ENCODE data around the gene RNU2-63P. TPM values are rescaled to one million over a fixed set of nuclear protein-coding genes. Genes with fewer than 3 reads are reported as not detected.
"Not testable (repeated sequence)": the region's sequence is repeated elsewhere in the genome, so short reads cannot be mapped to it uniquely, and the experiment has no call there.

RNU2-63P gene
- total RNA-seq, 2 experiments from 2014 or later, result 14.6 to 16.1 TPM

DNA sequence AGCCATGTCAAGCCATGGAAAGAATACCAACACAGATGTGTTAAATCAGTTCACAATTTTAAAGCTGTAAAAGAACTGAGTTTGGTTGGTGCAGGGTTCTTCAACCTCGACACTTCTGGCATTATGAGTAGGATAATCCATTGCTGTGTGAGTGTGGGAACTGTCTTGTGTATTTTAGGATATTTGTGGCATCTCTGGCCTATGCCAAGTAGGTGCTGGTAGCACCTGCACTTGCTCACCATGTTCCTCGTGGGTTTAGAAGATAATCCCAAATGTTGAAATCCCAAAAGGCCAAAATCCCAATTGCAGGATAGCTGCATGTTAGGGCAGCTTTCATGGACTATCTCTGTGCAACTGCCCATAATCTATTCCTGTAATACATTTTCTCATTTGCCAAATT lies 35.4 kb upstream of the RNU2-63P start:
- no peak for DNase-seq
- H3K4me1 Mint-ChIP-seq, result peaks cover 34% of the 10 kb centered on the region
- ChIA-PET CTCF (interaction anchor here (0.7 kb wide), 1 partner anchor 9 kb away, joined by 4 read pairs; no protein-coding TSS in a partner anchor), POLR2A (interaction anchor here (4.1 kb wide), 1 partner anchor 36 kb away, joined by 73 read pairs; the partner anchor contains the start of gene RNU2-63P)
- H3K9me3 Mint-ChIP-seq, result no peaks in the 10 kb centered on the region
- H3K36me3 Mint-ChIP-seq (ENCODE audit: low read depth), result peaks cover 36% of the 10 kb centered on the region
- no peak overlapping the region for H3K27ac Mint-ChIP-seq
- no peak overlapping the region for H3K4me3 Mint-ChIP-seq
- no peaks in the 10 kb centered on the region for H3K27me3 Mint-ChIP-seq

DNA sequence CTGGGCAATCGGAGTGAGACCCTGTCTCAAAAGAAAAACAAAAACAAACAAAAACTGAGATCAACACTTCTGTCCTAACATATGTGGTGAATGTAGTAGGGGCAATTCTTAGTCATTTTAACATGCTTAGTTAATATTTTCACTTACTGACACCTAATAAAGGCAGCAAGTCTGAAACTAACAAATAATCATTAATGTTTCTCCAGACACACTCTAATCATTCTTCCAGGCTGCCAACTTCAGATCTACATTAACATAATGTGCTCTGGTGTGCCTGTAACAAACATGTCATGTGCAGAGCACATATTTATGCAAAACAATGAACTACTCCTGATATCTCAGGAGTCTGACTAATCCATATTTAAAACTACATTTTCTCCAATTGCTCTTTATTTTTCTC lies 33.3 kb upstream of the RNU2-63P start:
- POLR2A ChIA-PET, result interaction anchor here (1.7 kb wide), 1 partner anchor 33 kb away, joined by 8 read pairs; no protein-coding TSS in a partner anchor
- Mint-ChIP-seq H3K36me3 (ENCODE audit: low read depth) (peaks cover 36% of the 10 kb centered on the region), H3K4me3 (no peak overlapping the region)

DNA sequence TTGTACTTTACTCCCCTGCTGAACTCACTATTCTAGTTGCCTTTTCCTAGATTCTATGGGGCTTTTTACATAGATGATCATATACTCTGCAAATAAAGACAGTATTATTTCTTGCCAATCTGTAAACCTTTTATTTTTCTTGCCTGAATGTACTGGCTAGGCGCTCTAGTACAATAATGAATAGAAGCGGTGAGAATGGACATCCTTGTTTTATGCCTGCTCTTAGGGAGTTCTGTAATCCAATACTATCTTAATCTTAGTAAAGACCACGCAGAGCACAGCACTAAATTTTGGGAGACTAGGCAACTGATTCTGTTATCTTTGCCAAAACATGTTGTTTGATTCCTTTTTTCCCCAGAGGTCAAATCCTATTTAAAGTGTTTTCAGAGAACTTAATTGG lies 32.2 kb upstream of the RNU2-63P start:
- H3K4me3 Mint-ChIP-seq, result no peak overlapping the region
- CTCF ChIA-PET, result no interaction called here
- peaks cover 13% of the 10 kb centered on the region for H3K4me1 Mint-ChIP-seq
- no peak for DNase-seq
- H3K27me3 Mint-ChIP-seq, result no peaks in the 10 kb centered on the region
- H3K9me3 Mint-ChIP-seq, result no peaks in the 10 kb centered on the region
- no peak overlapping the region for H3K27ac Mint-ChIP-seq
- POLR2A ChIA-PET, result interaction anchor here (1.7 kb wide), 1 partner anchor 32 kb away, joined by 8 read pairs; no protein-coding TSS in a partner anchor
- H3K36me3 Mint-ChIP-seq (ENCODE audit: low read depth), result peaks cover 34% of the 10 kb centered on the region

More for the DNA sequence above, 33.3 kb upstream of the RNU2-63P start:
- H3K27ac Mint-ChIP-seq, result no peak overlapping the region
- DNase-seq, result no peak
- H3K9me3 Mint-ChIP-seq, result no peaks in the 10 kb centered on the region
- CTCF ChIA-PET, result interaction anchor here (1.6 kb wide), 1 partner anchor 10 kb away, joined by 15 read pairs; no protein-coding TSS in a partner anchor
- peaks cover 22% of the 10 kb centered on the region for H3K4me1 Mint-ChIP-seq
- H3K27me3 Mint-ChIP-seq, result no peaks in the 10 kb centered on the region

DNA sequence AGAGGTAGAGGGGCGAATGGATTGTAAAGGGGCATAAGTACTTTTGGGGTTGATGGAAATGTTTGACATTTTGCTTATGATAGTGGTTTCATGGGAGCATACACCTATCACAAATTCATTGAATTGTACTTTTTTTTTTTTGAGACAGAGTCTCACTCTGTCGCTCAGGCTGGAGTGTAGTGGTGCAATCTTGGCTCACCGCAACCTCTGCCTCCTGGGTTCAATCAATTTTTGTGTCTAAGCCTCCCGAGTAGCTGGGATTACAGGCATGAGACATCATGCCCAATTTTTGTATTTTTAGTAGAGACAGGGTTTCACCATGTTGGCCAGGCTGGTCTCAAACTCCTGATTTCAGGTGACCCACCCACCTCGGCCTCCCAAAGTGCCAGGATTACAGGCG lies 29.2 kb upstream of the RNU2-63P start:
- POLR2A ChIA-PET, result not testable (repeated sequence)

GRCh38 chr2:88042476-88042875 lies 26.1 kb upstream of the RNU2-63P start:
- Mint-ChIP-seq H3K36me3 (ENCODE audit: low read depth) (peaks cover 19% of the 10 kb centered on the region), H3K27me3 (no peaks in the 10 kb centered on the region), H3K4me3 (no peak overlapping the region), H3K9me3 (no peaks in the 10 kb centered on the region), H3K4me1 (peaks cover 5% of the 10 kb centered on the region), H3K27ac (no peak overlapping the region)
- ChIA-PET POLR2A (no interaction called here), CTCF (no interaction called here)
- DNase-seq, result no peak

More for the DNA sequence above, 29.2 kb upstream of the RNU2-63P start:
- H3K27ac Mint-ChIP-seq, H3K9me3 Mint-ChIP-seq, H3K4me3 Mint-ChIP-seq, CTCF ChIA-PET, H3K4me1 Mint-ChIP-seq, DNase-seq, H3K27me3 Mint-ChIP-seq: not testable (repeated sequence)
- H3K36me3 Mint-ChIP-seq (ENCODE audit: low read depth), result peaks cover 25% of the 10 kb centered on the region

DNA sequence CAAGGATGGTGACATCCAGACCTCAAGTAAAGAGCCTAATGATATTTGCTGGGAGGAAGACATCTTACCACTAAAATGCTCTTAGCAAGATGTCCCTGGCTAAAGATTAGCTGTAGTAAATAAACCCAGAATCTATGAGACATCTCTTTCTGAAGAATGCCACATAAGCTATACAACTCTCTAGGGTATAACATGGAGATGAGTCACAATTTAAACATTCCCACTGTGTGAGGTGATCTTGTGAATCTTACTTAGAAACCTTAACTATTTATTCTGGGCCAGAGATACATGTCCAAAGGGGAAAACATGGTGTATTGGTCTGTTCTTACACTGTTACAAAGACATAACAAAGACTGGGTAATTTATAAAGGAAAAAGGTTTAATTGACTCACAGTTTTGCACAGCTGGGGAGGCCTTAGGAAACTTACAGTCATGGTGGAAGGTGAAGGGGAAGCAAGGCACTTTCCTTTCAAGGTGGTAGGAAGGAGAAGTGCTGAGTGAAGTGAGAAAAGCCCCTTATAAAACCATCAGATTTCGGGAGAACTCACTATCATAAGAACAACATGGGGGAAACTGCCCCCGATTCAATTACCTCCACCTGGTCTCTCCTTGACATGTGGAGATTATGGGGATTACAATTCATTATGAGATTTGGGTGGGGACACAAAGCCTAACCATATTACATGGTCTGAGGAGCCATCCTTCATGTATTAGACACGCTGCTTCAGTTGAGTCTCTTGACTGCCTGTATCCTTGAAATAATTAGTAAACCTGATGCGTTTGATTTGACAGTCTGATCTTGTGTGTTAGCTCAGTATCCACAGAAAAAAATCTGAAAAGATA lies 22.1 kb upstream of the RNU2-63P start:
- H3K9me3 Mint-ChIP-seq, result peaks cover 10% of the 10 kb centered on the region
- POLR2A ChIA-PET, result interaction anchor here (0.8 to 1.4 kb wide), 2 partner anchors 16 to 22 kb away, joined by 4 read pairs; partner anchors contain the start of gene RNU2-63P
- no peak overlapping the region for H3K4me3 Mint-ChIP-seq
- CTCF ChIA-PET, result interaction anchor here (2.3 kb wide), 1 partner anchor 22 kb away, joined by 10 read pairs; no protein-coding TSS in a partner anchor
- H3K36me3 Mint-ChIP-seq (ENCODE audit: low read depth), result peaks cover 40% of the 10 kb centered on the region
- no peak for DNase-seq
- no peaks in the 10 kb centered on the region for H3K27me3 Mint-ChIP-seq
- peaks cover 3% of the 10 kb centered on the region for H3K4me1 Mint-ChIP-seq
- H3K27ac Mint-ChIP-seq, result no peak overlapping the region

DNA sequence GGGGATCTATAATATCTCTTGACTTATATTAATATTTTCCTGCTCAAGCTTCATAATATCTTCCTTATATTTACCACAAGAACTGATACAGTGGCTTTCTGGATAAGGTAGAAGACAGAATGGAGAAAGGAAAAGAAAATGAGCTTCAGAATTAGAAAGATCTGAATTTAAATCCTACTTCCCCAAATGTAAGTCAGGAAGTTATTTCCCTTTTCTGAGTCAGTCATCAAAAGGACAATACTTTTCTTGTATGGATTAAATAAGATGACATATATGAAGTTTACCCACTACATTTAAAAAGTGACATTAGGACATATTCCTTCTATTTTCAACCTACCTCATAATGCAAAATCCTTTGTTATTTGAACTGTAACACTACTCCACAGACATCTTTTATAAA lies 20.3 kb upstream of the RNU2-63P start:
- Mint-ChIP-seq H3K9me3 (peaks cover 10% of the 10 kb centered on the region), H3K4me3 (no peak overlapping the region), H3K27me3 (no peaks in the 10 kb centered on the region), H3K36me3 (ENCODE audit: low read depth) (peaks cover 44% of the 10 kb centered on the region), H3K4me1 (no peaks in the 10 kb centered on the region), H3K27ac (no peak overlapping the region)
- no peak for DNase-seq
- POLR2A ChIA-PET, result interaction anchor here (2.9 kb wide), 1 partner anchor 20 kb away, joined by 13 read pairs; the partner anchor contains the start of gene RNU2-63P
- CTCF ChIA-PET, result interaction anchor here (1.1 to 2.3 kb wide), 2 partner anchors 20 to 24 kb away, joined by 3 to 10 read pairs; partner anchors contain the start of gene RNU2-63P

DNA sequence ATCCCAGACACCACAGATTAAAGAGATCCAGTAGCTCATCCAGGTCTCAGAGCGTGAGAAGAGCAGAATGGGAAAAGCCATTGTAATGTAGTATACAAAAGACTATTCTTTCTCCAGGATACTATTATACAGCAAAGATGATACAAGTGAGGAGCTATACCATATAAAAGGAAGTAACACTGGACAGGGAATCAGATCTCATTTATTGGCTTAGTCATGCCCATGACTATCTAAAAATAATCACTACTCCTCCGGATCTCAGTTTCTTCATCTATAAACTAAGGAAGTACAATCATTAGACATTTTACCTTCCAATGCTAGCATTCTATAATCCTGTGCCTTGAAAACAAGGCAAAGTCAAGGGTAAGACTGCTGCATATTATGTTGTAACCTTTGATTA lies 19.8 kb upstream of the RNU2-63P start:
- H3K36me3 Mint-ChIP-seq (ENCODE audit: low read depth), result peaks cover 44% of the 10 kb centered on the region
- POLR2A ChIA-PET, result interaction anchor here (2.9 kb wide), 1 partner anchor 20 kb away, joined by 13 read pairs; the partner anchor contains the start of gene RNU2-63P

GRCh38 chr2:88032070-88032702 lies 15.8 kb upstream of the RNU2-63P start:
- Mint-ChIP-seq H3K36me3 (ENCODE audit: low read depth) (peaks cover 54% of the 10 kb centered on the region), H3K27me3 (no peaks in the 10 kb centered on the region), H3K27ac (no peak overlapping the region), H3K9me3 (peaks cover 10% of the 10 kb centered on the region), H3K4me1 (peaks cover 5% of the 10 kb centered on the region), H3K4me3 (no peak overlapping the region)
- ChIA-PET POLR2A (interaction anchor here (1.1 kb wide), 1 partner anchor 16 kb away, joined by 4 read pairs; the partner anchor contains the start of gene RNU2-63P), CTCF (no interaction called here)
- no peak for DNase-seq

More for the DNA sequence above, 19.8 kb upstream of the RNU2-63P start:
- Mint-ChIP-seq H3K27ac (no peak overlapping the region), H3K9me3 (peaks cover 10% of the 10 kb centered on the region), H3K4me3 (no peak overlapping the region), H3K4me1 (no peaks in the 10 kb centered on the region), H3K27me3 (no peaks in the 10 kb centered on the region)
- CTCF ChIA-PET, result interaction anchor here (1.1 to 2.3 kb wide), 2 partner anchors 19 to 24 kb away, joined by 3 to 10 read pairs; partner anchors contain the start of gene RNU2-63P
- no peak for DNase-seq

GRCh38 chr2:88028931-88029330 lies 12.6 kb upstream of the RNU2-63P start:
- ChIA-PET CTCF (interaction anchor here (1.2 kb wide), 1 partner anchor 31 kb away, joined by 3 read pairs; no protein-coding TSS in a partner anchor), POLR2A (interaction anchor here (3.7 kb wide), 1 partner anchor 13 kb away, joined by 23 read pairs; the partner anchor contains the start of gene RNU2-63P)
- no peak for DNase-seq
- Mint-ChIP-seq H3K4me3 (no peak overlapping the region), H3K27me3 (no peaks in the 10 kb centered on the region), H3K4me1 (peaks cover 5% of the 10 kb centered on the region), H3K36me3 (ENCODE audit: low read depth) (peaks cover 42% of the 10 kb centered on the region), H3K9me3 (no peaks in the 10 kb centered on the region), H3K27ac (no peak overlapping the region)

DNA sequence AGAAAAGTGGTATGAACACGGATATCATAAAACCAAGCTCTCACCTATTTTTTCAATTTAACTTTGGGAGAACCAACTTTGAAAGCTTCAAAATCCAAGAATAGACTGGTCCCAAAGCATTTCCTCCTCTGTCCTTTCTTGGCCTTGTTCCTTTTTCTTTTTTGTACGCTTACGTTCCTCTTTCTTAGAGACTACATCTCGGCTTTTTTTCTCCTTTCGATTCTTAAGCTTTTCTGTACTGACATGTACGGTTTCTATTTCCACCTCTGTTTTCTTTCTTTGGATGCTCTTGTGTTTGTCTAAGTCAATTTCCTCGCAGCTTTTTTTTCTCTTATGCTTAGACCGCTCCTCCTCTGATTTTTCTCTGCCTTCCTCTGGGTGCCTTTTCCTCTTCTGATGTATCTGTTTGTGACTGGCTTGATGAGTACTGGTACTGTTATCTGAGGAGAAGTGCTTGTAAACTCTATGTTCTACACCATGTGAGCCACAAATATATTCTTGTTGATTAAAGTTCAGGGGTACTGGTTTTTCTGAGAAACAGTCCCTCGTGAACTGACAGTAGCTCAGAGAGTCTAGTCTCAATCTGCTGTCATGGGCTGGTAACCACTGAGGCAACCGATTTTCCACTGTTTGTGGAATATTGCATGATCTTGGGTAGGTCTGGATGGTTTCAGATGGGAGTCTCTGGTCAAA lies 11.5 kb upstream of the RNU2-63P start:
- ChIA-PET POLR2A (interaction anchor here (1.3 to 3.7 kb wide), 2 partner anchors 8 to 11 kb away, joined by 3 to 23 read pairs; partner anchors contain the start of gene RNU2-63P), CTCF (interaction anchor here (1.2 kb wide), 1 partner anchor 33 kb away, joined by 3 read pairs; no protein-coding TSS in a partner anchor)
- Mint-ChIP-seq H3K27me3 (no peaks in the 10 kb centered on the region), H3K4me3 (no peak overlapping the region), H3K4me1 (peaks cover 5% of the 10 kb centered on the region), H3K9me3 (no peaks in the 10 kb centered on the region), H3K36me3 (ENCODE audit: low read depth) (peaks cover 35% of the 10 kb centered on the region), H3K27ac (peak overlapping the region; percentile 32)
- DNase-seq, result no peak

GRCh38 chr2:88024509-88024908 lies 8.2 kb upstream of the RNU2-63P start:
- DNase-seq, result no peak
- H3K4me3 Mint-ChIP-seq, result no peak overlapping the region
- no peaks in the 10 kb centered on the region for H3K9me3 Mint-ChIP-seq
- H3K4me1 Mint-ChIP-seq, result peaks cover 5% of the 10 kb centered on the region
- POLR2A ChIA-PET, result no interaction called here
- H3K27ac Mint-ChIP-seq, result no peak overlapping the region
- H3K36me3 Mint-ChIP-seq (ENCODE audit: low read depth), result peaks cover 29% of the 10 kb centered on the region
- CTCF ChIA-PET, result interaction anchor here (0.7 kb wide), 1 partner anchor 136 kb away, joined by 5 read pairs; no protein-coding TSS in a partner anchor
- no peaks in the 10 kb centered on the region for H3K27me3 Mint-ChIP-seq

All from activated CD4-positive, alpha-beta memory T cell treated with anti-CD3 and anti-CD28 coated beads, Interleukin-2, amount 10 ng/mL, durations not matched to agents 7 days and 5 days (primary cell).